OCI-LY1 (cell line): ENCODE results near the gene DIABLO.

Experiments used
- H2AFZ ChIP-seq: fragments of 200-600 bp; sonication (generic), shearing (Covaris generic); 2 replicates; pipeline ENCODE4 v1.6.0; 2014; ENCODE audit warnings: antibody characterized with exemption, mild to moderate bottlenecking, low read length
- H3F3A ChIP-seq: fragments of 200-600 bp; sonication (generic), shearing (Covaris generic); 2 replicates; pipeline ENCODE4 v1.6.0; 2014; ENCODE audit warnings: mild to moderate bottlenecking, antibody characterized with exemption, low read length, moderate library complexity; ENCODE audit not compliant: insufficient read depth
- H3K27ac ChIP-seq: fragments of 200-600 bp; sonication (generic); 2 replicates; pipeline ENCODE4 v1.5.1; 2014; ENCODE audit warnings: low read length, mixed run types, mild to moderate bottlenecking, low read depth; ENCODE audit not compliant: poor library complexity, severe bottlenecking
- H3K27me3 ChIP-seq: fragments of 200-600 bp; sonication (generic); 2 replicates; pipeline ENCODE4 v1.6.0; 2014; ENCODE audit warnings: antibody characterized with exemption, mild to moderate bottlenecking, low read length, moderate library complexity; ENCODE audit not compliant: insufficient read depth
- H3K36me3 ChIP-seq: fragments of 200-600 bp; sonication (generic); 2 replicates; pipeline ENCODE4 v1.6.1; 2014; ENCODE audit warnings: mild to moderate bottlenecking, antibody characterized with exemption, low read length, moderate library complexity, mixed read lengths; ENCODE audit not compliant: insufficient read depth
- H3K4me1 ChIP-seq: fragments of 200-600 bp; sonication (generic); 2 replicates; pipeline ENCODE4 v1.5.1; 2014; ENCODE audit warnings: mild to moderate bottlenecking, low read length, moderate library complexity; ENCODE audit not compliant: insufficient read depth, severe bottlenecking
- H3K4me2 ChIP-seq: fragments of 200-600 bp; sonication (generic), shearing (Covaris generic); 2 replicates; pipeline ENCODE4 v1.6.1; 2014; ENCODE audit warnings: low read length
- H3K4me3 ChIP-seq: fragments of 200-600 bp; sonication (generic); 2 replicates; pipeline ENCODE4 v1.5.1; 2014; ENCODE audit warnings: low read length, low read depth, mild to moderate bottlenecking, mixed read lengths; ENCODE audit not compliant: poor library complexity, severe bottlenecking
- H3K79me2 ChIP-seq: fragments of 200-600 bp; shearing (Covaris generic); 2 replicates; pipeline ENCODE4 v1.6.1; 2016; ENCODE audit warnings: mixed run types, low read length, mixed read lengths; ENCODE audit not compliant: insufficient read depth
- H3K9ac ChIP-seq: fragments of 200-600 bp; sonication (generic), shearing (Covaris generic); 2 replicates; pipeline ENCODE4 v1.6.1; 2014; ENCODE audit warnings: mild to moderate bottlenecking, low read length, mixed read lengths
- H3K9me2 ChIP-seq: fragments of 200-600 bp; sonication (generic), shearing (Covaris generic); 2 replicates; pipeline ENCODE4 v1.6.1; 2014; ENCODE audit warnings: low read depth, mild to moderate bottlenecking, low read length, mixed read lengths
- H3K9me3 ChIP-seq: fragments of 200-600 bp; shearing (Covaris generic); 2 replicates; pipeline ENCODE4 v1.6.1; 2014; ENCODE audit warnings: low read length, mixed read lengths
- H4K20me1 ChIP-seq: fragments of 200-600 bp; sonication (generic), shearing (Covaris generic); 2 replicates; pipeline ENCODE4 v1.6.0; 2016; ENCODE audit warnings: mild to moderate bottlenecking, low read length; ENCODE audit not compliant: insufficient read depth
- EZH2 ChIP-seq: fragments of 200-600 bp; sonication (generic), shearing (Covaris generic); IDR thresholded peaks from 2 replicates; pipeline ENCODE4 v1.8.0; 2017; ENCODE audit warnings: borderline replicate concordance, mixed run types, mild to moderate bottlenecking, antibody characterized with exemption, low read length, moderate library complexity, mixed read lengths
- TF ChIP-seq, protein P1 (sequence below): fragments of 200-600 bp; sonication (generic), shearing (Covaris generic); IDR thresholded peaks from 2 replicates; pipeline ENCODE4 v1.5.1; 2017; ENCODE audit warnings: mild to moderate bottlenecking, antibody characterized with exemption, low read length, moderate library complexity, mixed read lengths

DIABLO gene

DNA sequence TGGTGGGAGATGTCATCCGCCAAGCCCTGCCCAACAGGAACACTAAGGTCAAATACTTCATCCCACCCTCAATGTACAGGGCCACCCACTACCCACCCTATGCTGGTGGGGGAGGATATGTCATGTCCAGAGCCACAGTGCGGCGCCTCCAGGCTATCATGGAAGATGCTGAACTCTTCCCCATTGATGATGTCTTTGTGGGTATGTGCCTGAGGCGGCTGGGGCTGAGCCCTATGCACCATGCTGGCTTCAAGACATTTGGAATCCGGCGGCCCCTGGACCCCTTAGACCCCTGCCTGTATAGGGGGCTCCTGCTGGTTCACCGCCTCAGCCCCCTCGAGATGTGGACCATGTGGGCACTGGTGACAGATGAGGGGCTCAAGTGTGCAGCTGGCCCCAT, 18.9 kb downstream of the DIABLO start:
- TF ChIP-seq, protein P1, sequence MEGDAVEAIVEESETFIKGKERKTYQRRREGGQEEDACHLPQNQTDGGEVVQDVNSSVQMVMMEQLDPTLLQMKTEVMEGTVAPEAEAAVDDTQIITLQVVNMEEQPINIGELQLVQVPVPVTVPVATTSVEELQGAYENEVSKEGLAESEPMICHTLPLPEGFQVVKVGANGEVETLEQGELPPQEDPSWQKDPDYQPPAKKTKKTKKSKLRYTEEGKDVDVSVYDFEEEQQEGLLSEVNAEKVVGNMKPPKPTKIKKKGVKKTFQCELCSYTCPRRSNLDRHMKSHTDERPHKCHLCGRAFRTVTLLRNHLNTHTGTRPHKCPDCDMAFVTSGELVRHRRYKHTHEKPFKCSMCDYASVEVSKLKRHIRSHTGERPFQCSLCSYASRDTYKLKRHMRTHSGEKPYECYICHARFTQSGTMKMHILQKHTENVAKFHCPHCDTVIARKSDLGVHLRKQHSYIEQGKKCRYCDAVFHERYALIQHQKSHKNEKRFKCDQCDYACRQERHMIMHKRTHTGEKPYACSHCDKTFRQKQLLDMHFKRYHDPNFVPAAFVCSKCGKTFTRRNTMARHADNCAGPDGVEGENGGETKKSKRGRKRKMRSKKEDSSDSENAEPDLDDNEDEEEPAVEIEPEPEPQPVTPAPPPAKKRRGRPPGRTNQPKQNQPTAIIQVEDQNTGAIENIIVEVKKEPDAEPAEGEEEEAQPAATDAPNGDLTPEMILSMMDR = no peak
- TF ChIP-seq EZH2 = no peak
- H4K20me1 ChIP-seq = no peaks in the 10 kb centered on the region
- no peaks in the 10 kb centered on the region for H3K27me3 ChIP-seq

DNA sequence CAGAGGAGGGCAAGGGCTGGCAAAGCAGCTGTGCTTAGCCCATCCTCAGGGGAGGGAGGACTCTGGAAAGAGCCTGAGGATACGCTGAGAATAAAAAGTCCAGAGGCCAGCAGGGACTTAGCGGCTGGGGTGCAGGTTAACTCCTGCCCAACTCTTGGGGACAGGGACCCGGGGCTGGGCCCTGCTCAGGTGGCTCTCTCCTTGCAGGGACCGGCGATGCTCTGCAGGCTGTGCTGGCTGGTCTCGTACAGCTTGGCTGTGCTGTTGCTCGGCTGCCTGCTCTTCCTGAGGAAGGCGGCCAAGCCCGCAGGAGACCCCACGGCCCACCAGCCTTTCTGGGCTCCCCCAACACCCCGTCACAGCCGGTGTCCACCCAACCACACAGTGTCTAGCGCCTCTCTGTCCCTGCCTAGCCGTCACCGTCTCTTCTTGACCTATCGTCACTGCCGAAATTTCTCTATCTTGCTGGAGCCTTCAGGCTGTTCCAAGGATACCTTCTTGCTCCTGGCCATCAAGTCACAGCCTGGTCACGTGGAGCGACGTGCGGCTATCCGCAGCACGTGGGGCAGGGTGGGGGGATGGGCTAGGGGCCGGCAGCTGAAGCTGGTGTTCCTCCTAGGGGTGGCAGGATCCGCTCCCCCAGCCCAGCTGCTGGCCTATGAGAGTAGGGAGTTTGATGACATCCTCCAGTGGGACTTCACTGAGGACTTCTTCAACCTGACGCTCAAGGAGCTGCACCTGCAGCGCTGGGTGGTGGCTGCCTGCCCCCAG, 19.6 kb downstream of the DIABLO start:
- Histone ChIP-seq H3K4me2 (no peak overlapping the region), H3K27ac (no peak overlapping the region), H3K9ac (no peak overlapping the region), H2AFZ (no peak overlapping the region), H3F3A (no peaks in the 10 kb centered on the region), H3K27me3 (no peaks in the 10 kb centered on the region), H3K36me3 (peaks cover 39% of the 10 kb centered on the region), H3K9me2 (no peaks in the 10 kb centered on the region), H3K9me3 (no peaks in the 10 kb centered on the region), H3K4me3 (no peak overlapping the region), H3K4me1 (peaks cover 17% of the 10 kb centered on the region), H3K79me2 (no peaks in the 10 kb centered on the region), H4K20me1 (no peaks in the 10 kb centered on the region)
- TF ChIP-seq EZH2 = no peak
- TF ChIP-seq, protein P1 = no peak

More for the DNA sequence above, 18.9 kb downstream of the DIABLO start:
- H2AFZ ChIP-seq = no peak overlapping the region
- H3K4me3 ChIP-seq = no peak overlapping the region
- H3K79me2 ChIP-seq = no peaks in the 10 kb centered on the region
- no peak overlapping the region for H3K4me2 ChIP-seq
- H3K9me2 ChIP-seq = no peaks in the 10 kb centered on the region
- peaks cover 17% of the 10 kb centered on the region for H3K4me1 ChIP-seq
- H3K9me3 ChIP-seq = no peaks in the 10 kb centered on the region
- no peak overlapping the region for H3K27ac ChIP-seq
- no peaks in the 10 kb centered on the region for H3F3A ChIP-seq
- H3K36me3 ChIP-seq = peaks cover 46% of the 10 kb centered on the region
- H3K9ac ChIP-seq = no peak overlapping the region

DNA sequence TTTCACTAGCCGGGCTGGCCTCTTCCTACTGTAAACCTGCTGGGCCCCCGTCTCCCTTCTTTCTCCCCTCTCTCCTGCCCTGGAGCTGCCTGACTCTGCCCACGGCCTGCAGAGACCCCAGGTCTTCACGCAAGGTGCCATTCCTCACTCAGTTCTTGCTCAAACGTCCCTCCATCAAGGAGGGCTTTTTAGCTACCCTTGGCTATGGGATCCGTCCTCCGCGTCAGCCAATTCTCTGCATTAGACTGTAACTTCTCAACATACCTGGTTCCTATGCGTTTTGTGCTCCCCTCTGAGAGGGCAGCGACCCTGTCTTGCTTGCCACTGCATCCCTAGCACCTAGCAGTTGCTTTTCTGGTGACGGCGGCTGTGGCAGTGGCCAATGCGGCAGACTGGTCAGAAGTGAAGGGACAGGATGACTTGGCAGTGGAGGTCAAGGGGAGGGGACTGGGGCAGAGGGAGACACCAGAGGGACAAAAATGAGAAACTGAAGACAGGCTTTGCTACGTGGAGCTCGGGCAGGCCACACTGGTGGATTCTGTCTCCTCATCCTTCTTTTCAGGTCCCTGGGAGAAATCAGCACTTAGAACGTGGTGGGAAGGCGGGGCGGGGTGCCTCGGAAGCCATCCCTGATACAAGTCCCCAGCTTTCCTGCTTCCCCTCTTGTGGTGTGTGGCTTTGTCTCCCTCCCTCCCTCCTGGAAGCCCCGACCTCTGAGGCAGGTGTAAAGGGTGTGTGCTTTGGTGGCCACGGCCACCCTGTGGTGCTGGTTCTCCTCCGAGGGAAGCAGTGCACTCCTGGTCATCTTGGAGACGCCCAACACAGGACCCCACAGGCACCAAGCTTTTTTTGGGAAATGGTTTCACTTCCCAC, 20.6 kb downstream of the DIABLO start:
- Histone ChIP-seq H3K79me2 (no peaks in the 10 kb centered on the region), H2AFZ (no peak overlapping the region), H3K4me3 (no peak overlapping the region), H3K9me3 (no peaks in the 10 kb centered on the region), H3K27me3 (no peaks in the 10 kb centered on the region; the same call in 1 of the 2 replicates), H3K36me3 (peaks cover 35% of the 10 kb centered on the region), H3K9me2 (no peaks in the 10 kb centered on the region), H4K20me1 (no peaks in the 10 kb centered on the region), H3F3A (no peaks in the 10 kb centered on the region), H3K4me1 (peaks cover 17% of the 10 kb centered on the region), H3K9ac (no peak overlapping the region), H3K4me2 (peak overlapping the region; percentile 74; the same call in 1 of the 2 replicates), H3K27ac (no peak overlapping the region)
- TF ChIP-seq, protein P1 = no peak
- no peak for TF ChIP-seq EZH2
